ENCODE measurements around the gene TMEM108.

Gene TMEM108

GRCh38 chr3:133278260-133279043 lies 240.3 kb downstream of the TMEM108 start:
- TF ChIP-seq, protein P1, sequence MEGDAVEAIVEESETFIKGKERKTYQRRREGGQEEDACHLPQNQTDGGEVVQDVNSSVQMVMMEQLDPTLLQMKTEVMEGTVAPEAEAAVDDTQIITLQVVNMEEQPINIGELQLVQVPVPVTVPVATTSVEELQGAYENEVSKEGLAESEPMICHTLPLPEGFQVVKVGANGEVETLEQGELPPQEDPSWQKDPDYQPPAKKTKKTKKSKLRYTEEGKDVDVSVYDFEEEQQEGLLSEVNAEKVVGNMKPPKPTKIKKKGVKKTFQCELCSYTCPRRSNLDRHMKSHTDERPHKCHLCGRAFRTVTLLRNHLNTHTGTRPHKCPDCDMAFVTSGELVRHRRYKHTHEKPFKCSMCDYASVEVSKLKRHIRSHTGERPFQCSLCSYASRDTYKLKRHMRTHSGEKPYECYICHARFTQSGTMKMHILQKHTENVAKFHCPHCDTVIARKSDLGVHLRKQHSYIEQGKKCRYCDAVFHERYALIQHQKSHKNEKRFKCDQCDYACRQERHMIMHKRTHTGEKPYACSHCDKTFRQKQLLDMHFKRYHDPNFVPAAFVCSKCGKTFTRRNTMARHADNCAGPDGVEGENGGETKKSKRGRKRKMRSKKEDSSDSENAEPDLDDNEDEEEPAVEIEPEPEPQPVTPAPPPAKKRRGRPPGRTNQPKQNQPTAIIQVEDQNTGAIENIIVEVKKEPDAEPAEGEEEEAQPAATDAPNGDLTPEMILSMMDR (IDR thresholded peaks at IDR 0.05; ENCODE audit: low read depth, low read length) = no peak
- no peak for TF ChIP-seq MYC (IDR thresholded peaks at IDR 0.05; ENCODE audit: low read depth, low read length)
- TF ChIP-seq POLR2A (IDR thresholded peaks at IDR 0.05; ENCODE audit: extremely low read depth, insufficient read length) = no peak
- no peak for TF ChIP-seq MAX (IDR thresholded peaks at IDR 0.05; ENCODE audit: low read depth, low read length)
- DNase-seq (ENCODE audit: low read depth) = no peak
- no peak overlapping the region for H3K4me3 ChIP-seq (ENCODE audit: low read depth, low read length)

- no peak for DNase-seq (ENCODE audit: low read depth)
- TF ChIP-seq MYC (IDR thresholded peaks at IDR 0.05; ENCODE audit: low read depth, low read length) (no peak), MAX (IDR thresholded peaks at IDR 0.05; ENCODE audit: low read depth, low read length) (no peak), POLR2A (IDR thresholded peaks at IDR 0.05; ENCODE audit: extremely low read depth, insufficient read length) (no peak)
- TF ChIP-seq, protein P1 (IDR thresholded peaks at IDR 0.05; ENCODE audit: low read depth, low read length) = no peak
- no peak overlapping the region for H3K4me3 ChIP-seq (ENCODE audit: low read depth, low read length)
These were observed 242.4 kb downstream of the TMEM108 start for GRCh38 chr3:133280586-133280985.

DNA sequence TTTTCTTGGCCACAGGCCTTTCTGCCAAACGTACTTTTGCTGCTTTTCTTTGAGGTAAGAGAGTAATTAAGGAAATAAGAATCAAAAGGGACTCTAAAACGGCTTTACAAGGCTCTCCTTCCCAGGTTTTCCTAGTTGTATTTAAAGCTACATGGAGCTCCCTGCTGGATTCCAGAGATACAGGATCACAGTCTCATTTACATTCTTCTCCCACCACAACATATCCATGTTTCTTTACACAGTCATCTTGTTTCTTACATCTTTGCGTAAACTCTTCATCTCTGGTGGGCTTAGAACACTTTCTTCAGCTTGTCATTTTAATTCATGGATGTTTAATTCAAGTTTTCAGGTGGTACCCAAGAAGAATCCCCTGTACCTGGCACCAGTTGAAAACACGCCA lies 244.0 kb downstream of the TMEM108 start:
- no peak for DNase-seq (ENCODE audit: low read depth)
- H3K4me3 ChIP-seq (ENCODE audit: low read depth, low read length) = no peak overlapping the region
- TF ChIP-seq POLR2A (IDR thresholded peaks at IDR 0.05; ENCODE audit: extremely low read depth, insufficient read length) (no peak), MYC (IDR thresholded peaks at IDR 0.05; ENCODE audit: low read depth, low read length) (no peak), MAX (IDR thresholded peaks at IDR 0.05; ENCODE audit: low read depth, low read length) (no peak)
- TF ChIP-seq, protein P1 (IDR thresholded peaks at IDR 0.05; ENCODE audit: low read depth, low read length) = no peak

DNA sequence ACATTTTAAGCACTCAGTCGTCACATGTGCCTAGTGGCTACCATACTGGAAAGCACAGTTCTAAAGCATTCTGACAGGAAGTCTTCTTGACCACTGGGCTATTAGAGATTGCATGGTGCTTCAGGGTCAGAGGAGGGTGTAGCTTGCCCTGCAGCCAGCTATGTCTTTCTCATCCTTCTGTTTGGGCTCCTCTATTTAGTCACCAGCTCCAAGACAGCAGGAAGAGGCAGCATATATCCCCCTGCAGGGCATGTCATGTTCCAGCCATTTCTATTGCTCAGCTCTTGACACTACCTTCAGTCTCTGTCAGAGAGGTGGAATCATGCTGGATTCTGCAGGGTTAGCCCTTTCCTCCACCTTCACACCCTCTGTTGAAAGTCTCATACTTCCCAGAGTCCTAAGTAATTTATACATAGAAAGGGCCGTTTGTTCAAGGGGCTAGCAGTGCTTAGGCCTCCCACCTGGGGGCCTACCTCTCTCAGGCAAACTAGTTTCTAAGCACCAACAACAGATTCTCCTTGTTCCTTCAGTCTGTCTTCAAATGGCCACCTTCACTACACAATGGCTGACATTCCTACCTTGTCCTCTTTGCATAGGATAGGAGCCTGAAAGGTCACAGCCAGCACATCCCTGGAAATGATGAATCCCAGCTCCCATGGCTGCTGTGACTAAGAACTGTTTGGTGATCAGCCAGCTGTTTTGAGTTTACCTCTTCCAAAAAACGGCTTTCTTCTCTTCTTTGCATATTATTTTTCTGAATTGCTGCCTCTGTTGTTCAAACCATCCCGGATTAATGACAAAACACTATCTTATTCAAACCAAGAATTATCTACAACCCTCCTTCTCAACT lies 246.0 kb downstream of the TMEM108 start:
- no peak for TF ChIP-seq MAX (IDR thresholded peaks at IDR 0.05; ENCODE audit: low read depth, low read length)
- TF ChIP-seq POLR2A (IDR thresholded peaks at IDR 0.05; ENCODE audit: extremely low read depth, insufficient read length) = no peak
- TF ChIP-seq, protein P1 (IDR thresholded peaks at IDR 0.05; ENCODE audit: low read depth, low read length) = peak; percentile 1
- no peak for DNase-seq (ENCODE audit: low read depth)
- H3K4me3 ChIP-seq (ENCODE audit: low read depth, low read length) = no peak overlapping the region

DNA sequence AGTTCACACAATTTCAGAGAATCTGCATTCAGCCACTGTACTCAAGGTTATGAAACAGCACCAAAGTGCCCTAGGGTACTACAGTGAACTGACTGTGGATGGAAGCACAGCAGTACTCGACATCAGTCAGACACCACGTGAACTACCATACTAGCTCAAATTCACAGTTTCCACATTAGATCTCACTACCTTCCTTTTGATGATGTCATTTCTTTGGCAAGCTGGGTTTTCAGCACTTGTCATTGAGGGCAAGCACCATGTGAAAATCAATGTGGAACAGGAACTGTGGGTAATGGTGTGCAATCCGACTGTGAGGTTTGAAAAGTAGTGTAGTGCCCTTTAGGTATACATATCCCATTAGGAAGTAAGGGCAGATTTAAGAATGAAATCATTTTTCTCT lies 251.1 kb downstream of the TMEM108 start:
- no peak for DNase-seq (ENCODE audit: low read depth)
- no peak for TF ChIP-seq MAX (IDR thresholded peaks at IDR 0.05; ENCODE audit: low read depth, low read length)
- no peak for TF ChIP-seq POLR2A (IDR thresholded peaks at IDR 0.05; ENCODE audit: extremely low read depth, insufficient read length)
- no peak for TF ChIP-seq MYC (IDR thresholded peaks at IDR 0.05; ENCODE audit: low read depth, low read length)
- TF ChIP-seq, protein P1 (IDR thresholded peaks at IDR 0.05; ENCODE audit: low read depth, low read length) = no peak
- no peak overlapping the region for H3K4me3 ChIP-seq (ENCODE audit: low read depth, low read length)

All from NB4 (cell line).